A673 (cell line): ENCODE measurements around the gene SCAMP4.

Source experiments
- EZH2 ChIP-seq: fragments of 200-600 bp; sonication (generic); IDR thresholded peaks from 2 replicates; pipeline ENCODE4 v1.6.1; 2017; ENCODE audit warnings: borderline replicate concordance, low read depth, mild to moderate bottlenecking, mixed read lengths, antibody characterized with exemption, low read length; ENCODE audit not compliant: poor library complexity, severe bottlenecking
- TF ChIP-seq, protein P1 (sequence below): fragments of 300-800, 200-600 bp; sonication (generic); conservative IDR thresholded peaks from 2 replicates; pipeline ENCODE4 v1.5.1; 2017; ENCODE audit warnings: low read depth, mild to moderate bottlenecking, antibody characterized with exemption, low read length, moderate library complexity, mixed read lengths

DNA sequence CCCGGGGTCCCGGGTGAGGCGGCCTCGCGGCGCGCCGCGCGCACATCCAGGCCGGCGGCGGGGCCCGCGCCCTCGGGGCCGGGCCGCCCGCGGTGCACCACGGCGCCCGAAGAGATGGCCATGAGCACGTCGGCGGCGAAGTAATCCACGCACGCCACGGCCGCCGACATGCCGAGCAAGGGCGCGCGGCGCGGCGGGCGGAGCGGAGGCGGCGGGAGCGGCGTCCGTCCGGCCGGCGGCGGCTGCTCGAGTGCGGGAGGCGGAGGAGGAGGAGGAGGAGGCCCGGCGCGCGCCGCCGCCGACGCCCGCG, 41.9 kb upstream of the SCAMP4 start, which contains the start of gene KLF16:
- TF ChIP-seq, protein P1, sequence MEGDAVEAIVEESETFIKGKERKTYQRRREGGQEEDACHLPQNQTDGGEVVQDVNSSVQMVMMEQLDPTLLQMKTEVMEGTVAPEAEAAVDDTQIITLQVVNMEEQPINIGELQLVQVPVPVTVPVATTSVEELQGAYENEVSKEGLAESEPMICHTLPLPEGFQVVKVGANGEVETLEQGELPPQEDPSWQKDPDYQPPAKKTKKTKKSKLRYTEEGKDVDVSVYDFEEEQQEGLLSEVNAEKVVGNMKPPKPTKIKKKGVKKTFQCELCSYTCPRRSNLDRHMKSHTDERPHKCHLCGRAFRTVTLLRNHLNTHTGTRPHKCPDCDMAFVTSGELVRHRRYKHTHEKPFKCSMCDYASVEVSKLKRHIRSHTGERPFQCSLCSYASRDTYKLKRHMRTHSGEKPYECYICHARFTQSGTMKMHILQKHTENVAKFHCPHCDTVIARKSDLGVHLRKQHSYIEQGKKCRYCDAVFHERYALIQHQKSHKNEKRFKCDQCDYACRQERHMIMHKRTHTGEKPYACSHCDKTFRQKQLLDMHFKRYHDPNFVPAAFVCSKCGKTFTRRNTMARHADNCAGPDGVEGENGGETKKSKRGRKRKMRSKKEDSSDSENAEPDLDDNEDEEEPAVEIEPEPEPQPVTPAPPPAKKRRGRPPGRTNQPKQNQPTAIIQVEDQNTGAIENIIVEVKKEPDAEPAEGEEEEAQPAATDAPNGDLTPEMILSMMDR = no peak
- no peak for TF ChIP-seq EZH2
